ENCODE results near the gene KITLG.

- TF ChIP-seq, protein P1, sequence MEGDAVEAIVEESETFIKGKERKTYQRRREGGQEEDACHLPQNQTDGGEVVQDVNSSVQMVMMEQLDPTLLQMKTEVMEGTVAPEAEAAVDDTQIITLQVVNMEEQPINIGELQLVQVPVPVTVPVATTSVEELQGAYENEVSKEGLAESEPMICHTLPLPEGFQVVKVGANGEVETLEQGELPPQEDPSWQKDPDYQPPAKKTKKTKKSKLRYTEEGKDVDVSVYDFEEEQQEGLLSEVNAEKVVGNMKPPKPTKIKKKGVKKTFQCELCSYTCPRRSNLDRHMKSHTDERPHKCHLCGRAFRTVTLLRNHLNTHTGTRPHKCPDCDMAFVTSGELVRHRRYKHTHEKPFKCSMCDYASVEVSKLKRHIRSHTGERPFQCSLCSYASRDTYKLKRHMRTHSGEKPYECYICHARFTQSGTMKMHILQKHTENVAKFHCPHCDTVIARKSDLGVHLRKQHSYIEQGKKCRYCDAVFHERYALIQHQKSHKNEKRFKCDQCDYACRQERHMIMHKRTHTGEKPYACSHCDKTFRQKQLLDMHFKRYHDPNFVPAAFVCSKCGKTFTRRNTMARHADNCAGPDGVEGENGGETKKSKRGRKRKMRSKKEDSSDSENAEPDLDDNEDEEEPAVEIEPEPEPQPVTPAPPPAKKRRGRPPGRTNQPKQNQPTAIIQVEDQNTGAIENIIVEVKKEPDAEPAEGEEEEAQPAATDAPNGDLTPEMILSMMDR (conservative IDR thresholded peaks at IDR 0.05 in 1 of 2, IDR thresholded peaks at IDR 0.05 in 1 of 2; ENCODE audit: extremely low read depth in 1 of 2, insufficient read depth in 1 of 2, low read depth in 1 of 2, low read length in 2 of 2): no peak
- TF ChIP-seq EZH2 (IDR thresholded peaks at IDR 0.05; ENCODE audit: borderline replicate concordance, low read length): no peak
These were observed 135.8 kb downstream of the KITLG start for GRCh38 chr12:88444481-88444880.

Measured in mammary epithelial cell (primary cell).